Ovary (tissue), 9 donors: ENCODE results near the gene S100PBP. TPM values are rescaled to one million over a fixed set of nuclear protein-coding genes. Genes with fewer than 3 reads are reported as not detected.

Experiments
- DNase-seq, 5 donors: peaks; one replicate each; pipeline ENCODE4 v3.0.0-alpha.2; 2019 to 2020
- H3K27ac ChIP-seq, 2 donors: fragments of 200-600 bp; one replicate each; pipeline versions ENCODE4 v1.5.1 to v1.8.0; 2019 to 2022
- H3K27me3 ChIP-seq: fragments of 200-600 bp; one replicate; pipeline ENCODE4 v1.8.0; 2022
- H3K36me3 ChIP-seq: fragments of 200-600 bp; sonication (generic); one replicate; pipeline ENCODE4 v1.5.1; 2019
- H3K4me1 ChIP-seq: one replicate; pipeline ENCODE4 v1.8.1; 2013; ENCODE audit warnings: mild to moderate bottlenecking, moderate library complexity; ENCODE audit not compliant: insufficient read depth
- H3K4me3 ChIP-seq: fragments of 200-600 bp; sonication (generic); one replicate; pipeline ENCODE4 v1.5.1; 2017
- H3K9me3 ChIP-seq, 2 donors: fragments of 200-600 bp in 1 of 2; sonication (generic) in 1 of 2; one replicate each; pipeline versions ENCODE4 v1.5.1 to v1.8.1; 2013 to 2019; ENCODE audit warnings: mild to moderate bottlenecking in 1 of 2, moderate library complexity in 1 of 2
- CTCF ChIP-seq, 3 donors: fragments of 450-650 bp in 2 of 3; fragments of 200-600 bp in 1 of 3; IDR thresholded peaks; one replicate each; pipeline versions ENCODE4 v1.5.1 to v1.8.0; 2016 to 2022; ENCODE audit warnings: antibody characterized with exemption in 3 of 3, mild to moderate bottlenecking in 1 of 3
- EP300 ChIP-seq: sonication (generic); formaldehyde crosslinking; IDR thresholded peaks from one replicate; pipeline ENCODE4 v1.6.1; 2017; ENCODE audit warnings: antibody characterized with exemption
- POLR2A ChIP-seq: fragments of 450-650 bp; IDR thresholded peaks from one replicate; pipeline ENCODE4 v1.6.1; 2017; ENCODE audit warnings: antibody characterized with exemption, mild to moderate bottlenecking, moderate library complexity
- WGBS, 3 donors: extraction: QIAGEN DNeasy Blood & Tissue Kit in 1 of 3; methylation state at CpG; one replicate each; pipeline versions ENCODE4 v1.1.5 to v1.1.7; 2013 to 2017; 5-methylcytosine and 5-hydroxymethylcytosine counted together
- intact Hi-C, 4 donors: fragments of 100-400 bp; cut with DNase I; formaldehyde crosslinking; loops; one replicate each; pipeline versions ENCODE4 v1.11.0 to v1.15.1; 2022 to 2023
- polyA plus RNA-seq, 2 donors: library from polyadenylated mRNA; stranded (reverse); fragments of 200-250 nt in 1 of 2; fragments of 350-450 nt in 1 of 2; fragmentation: Illumina TruSeq in 1 of 2; extraction: RNeasy Lipid Tissue Mini Kit (QIAGEN cat#74804) in 1 of 2; gene quantifications; one replicate each; pipeline ENCODE4 v1.2.3, GENCODE V29; 2013 to 2014
- total RNA-seq, 7 donors: library from RNA; depleted of rRNA in 2 of 7; stranded (reverse); fragments of >200 nt in 2 of 7; fragmentation: NEBNext Ultra II Directional in 3 of 7; extraction: Animal tissue kit (Norgen Biotek cat#: 25700) in 3 of 7; gene quantifications; one replicate each; pipeline versions ENCODE4 v1.1.0 to v1.2.4, GENCODE V29; 2016 to 2023
- donor health status: DM: no; HTN: no; CAD: no; lungs with moderate emphysema.
- donor health status: DM: no; HTN: no; CAD: no.
- donor health status: Bipolar disorder and iron deficiency.
- donor health status: DM: yes; HTN: yes; CAD: no.
- donor health status: DM: no; HTN: no; CAD: no.
- donor health status: DM: yes; HTN: yes; CAD: no.

The S100PBP gene
- total and polyA plus RNA-seq, 9 donors: 18.1 to 64.2 (median 42.6) TPM

- WGBS, 3 donors: 21 to 26% (median 21%) methylated on average over 9 of the region's 9 CpGs
- DNase-seq: peak; percentile 81 to 90 (median 87)
- Histone ChIP-seq H3K36me3 (no peaks in the 10 kb centered on the region), H3K4me3 (no peak overlapping the region), H3K27me3 (no peaks in the 10 kb centered on the region), H3K27ac (peak overlapping the region in 1 of 2 donors; percentile 8), H3K4me1 (peaks cover 9% of the 10 kb centered on the region), H3K9me3 (no peaks in the 10 kb centered on the region)
- TF ChIP-seq EP300 (no peak), CTCF (IDR thresholded peaks at IDR 0.05) (peak; percentile 79 to 92 (median 91))
- intact Hi-C loops: loop anchor here (2.0 to 5.0 kb wide), 3 partner anchors 60 to 99 kb away; partner anchors contain the start of gene FNDC5 (in 1 of the 4)
Observed at GRCh38 chr1:32773018-32773763, 44.3 kb upstream of the S100PBP start.

GRCh38 chr1:32773764-32774463 is 43.5 kb upstream of the S100PBP start:
- H3K4me1 ChIP-seq: peaks cover 9% of the 10 kb centered on the region
- intact Hi-C loops: loop anchor here (2.0 to 5.0 kb wide), 3 partner anchors 61 to 98 kb away; partner anchors contain the start of gene FNDC5 (in 1 of the 4)
- H3K9me3 ChIP-seq: no peaks in the 10 kb centered on the region
- DNase-seq: peak in 1 of 5 donors; percentile 38
- no peaks in the 10 kb centered on the region for H3K36me3 ChIP-seq
- no peak for TF ChIP-seq CTCF (IDR thresholded peaks at IDR 0.05)
- no peak overlapping the region for H3K4me3 ChIP-seq
- 60 to 74% (median 70%) methylated on average over 7 of the region's 7 CpGs for WGBS, 3 donors
- peak overlapping the region in 1 of 2 donors; percentile 8 for H3K27ac ChIP-seq
- no peaks in the 10 kb centered on the region for H3K27me3 ChIP-seq

GRCh38 chr1:32774464-32774808 is 43.0 kb upstream of the S100PBP start:
- DNase-seq: peak in 1 of 5 donors; percentile 27
- no peak overlapping the region for H3K27ac ChIP-seq
- no peaks in the 10 kb centered on the region for H3K9me3 ChIP-seq
- H3K4me3 ChIP-seq: no peak overlapping the region
- no peaks in the 10 kb centered on the region for H3K36me3 ChIP-seq
- H3K27me3 ChIP-seq: no peaks in the 10 kb centered on the region
- H3K4me1 ChIP-seq: peaks cover 9% of the 10 kb centered on the region
- intact Hi-C loops: loop anchor here (5.0 kb wide), 2 partner anchors 62 to 98 kb away; partner anchors contain the start of gene FNDC5 (in 1 of the 4)
- TF ChIP-seq CTCF (IDR thresholded peaks at IDR 0.05): no peak

GRCh38 chr1:32774950-32775634 is 42.4 kb upstream of the S100PBP start:
- Histone ChIP-seq H3K36me3 (no peaks in the 10 kb centered on the region), H3K27me3 (no peaks in the 10 kb centered on the region), H3K4me1 (peaks cover 7% of the 10 kb centered on the region), H3K27ac (no peak overlapping the region), H3K4me3 (no peak overlapping the region), H3K9me3 (no peaks in the 10 kb centered on the region)
- no peak for TF ChIP-seq EP300
- TF ChIP-seq CTCF (IDR thresholded peaks at IDR 0.05): no peak
- no peak for TF ChIP-seq POLR2A
- intact Hi-C loops: loop anchor here (5.0 kb wide), 2 partner anchors 63 to 97 kb away; partner anchors contain the start of gene FNDC5 (in 1 of the 4)
- DNase-seq: peak in 1 of 5 donors; percentile 33
- 41 to 58% (median 46%) methylated on average over 2 of the region's 2 CpGs for WGBS, 3 donors
